Measurements from ENCODE around the gene KLHDC7B.

KLHDC7B gene

GRCh38 chr22:50544078-50544745 lies 1.5 kb upstream of the KLHDC7B start:
- TF ChIP-seq CTCF (IDR thresholded peaks at IDR 0.05; ENCODE audit: control insufficient read depth, insufficient read depth, low read depth, low read length, missing control alignments), result peak; percentile 62
- DNase-seq (ENCODE audit: low read depth), result no peak
- peak overlapping the region; percentile 15 for H3K4me3 ChIP-seq (ENCODE audit: control insufficient read depth, low read depth, low read length)

GRCh38 chr22:50544746-50545253 lies 899 bp upstream of the KLHDC7B start:
- no peak for DNase-seq (ENCODE audit: low read depth)

GRCh38 chr22:50546326-50547262 lies 895 bp downstream of the KLHDC7B start:
- H3K4me3 ChIP-seq (ENCODE audit: control insufficient read depth, low read depth, low read length), result no peak overlapping the region
- no peak for DNase-seq (ENCODE audit: low read depth)
- no peak for TF ChIP-seq CTCF (IDR thresholded peaks at IDR 0.05; ENCODE audit: control insufficient read depth, insufficient read depth, low read depth, low read length, missing control alignments)

More at GRCh38 chr22:50544746-50545253, 899 bp upstream of the KLHDC7B start:
- H3K4me3 ChIP-seq (ENCODE audit: control insufficient read depth, low read depth, low read length), result no peak overlapping the region
- no peak for TF ChIP-seq CTCF (IDR thresholded peaks at IDR 0.05; ENCODE audit: control insufficient read depth, insufficient read depth, low read depth, low read length, missing control alignments)

- TF ChIP-seq CTCF (IDR thresholded peaks at IDR 0.05; ENCODE audit: control insufficient read depth, insufficient read depth, low read depth, low read length, missing control alignments), result no peak
- no peak for DNase-seq (ENCODE audit: low read depth)
Observed at GRCh38 chr22:50547263-50547985, 1.7 kb downstream of the KLHDC7B start.

GRCh38 chr22:50548040-50548920 lies 2.6 kb downstream of the KLHDC7B start:
- TF ChIP-seq CTCF (IDR thresholded peaks at IDR 0.05; ENCODE audit: control insufficient read depth, insufficient read depth, low read depth, low read length, missing control alignments), result no peak
- H3K4me3 ChIP-seq (ENCODE audit: control insufficient read depth, low read depth, low read length), result no peak overlapping the region
- DNase-seq (ENCODE audit: low read depth), result no peak

More at GRCh38 chr22:50547263-50547985, 1.7 kb downstream of the KLHDC7B start:
- no peak overlapping the region for H3K4me3 ChIP-seq (ENCODE audit: control insufficient read depth, low read depth, low read length)
